Transverse colon (tissue), 4 donors: ENCODE data around the gene NPLOC4. TPM values are rescaled to one million over a fixed set of nuclear protein-coding genes. Genes with fewer than 3 reads are reported as not detected.
A peak's percentile ranks its signal among the peaks of the same experiment; 100 is the strongest.

ENCODE experiments used
- DNase-seq: peaks from one replicate; pipeline ENCODE4 v3.0.0-alpha.2; 2019
- H3K27ac ChIP-seq, 4 donors: fragments of 200-600 bp; sonication (generic); 2 replicates each; pipeline ENCODE4 v1.5.1; 2016 to 2018; ENCODE audit warnings: inconsistent platforms in 4 of 4
- H3K27me3 ChIP-seq: fragments of 200-600 bp; sonication (generic); 2 replicates; pipeline ENCODE4 v1.5.1; 2017; ENCODE audit warnings: inconsistent platforms
- H3K36me3 ChIP-seq, 4 donors: fragments of 200-600 bp; sonication (generic); 2 replicates each; pipeline ENCODE4 v1.5.1; 2017 to 2019; ENCODE audit warnings: inconsistent platforms in 4 of 4
- H3K4me1 ChIP-seq, 4 donors: fragments of 200-600 bp; sonication (generic); 2 replicates each; pipeline ENCODE4 v1.5.1; 2017 to 2020; ENCODE audit warnings: inconsistent platforms in 4 of 4
- H3K4me3 ChIP-seq, 4 donors: fragments of 200-600 bp; sonication (generic); 1 replicate in 1 of 4; 2 replicates in 3 of 4; pipeline versions ENCODE4 v1.5.1 to v1.6.1; 2017 to 2019; ENCODE audit warnings: inconsistent platforms in 4 of 4
- H3K9me3 ChIP-seq, 2 donors: fragments of 200-600 bp; sonication (generic); 2 replicates each; pipeline ENCODE4 v1.5.1; 2017 to 2019; ENCODE audit warnings: inconsistent platforms in 2 of 2
- EP300 ChIP-seq: sonication (generic); formaldehyde crosslinking; IDR thresholded peaks from one replicate; pipeline ENCODE4 v1.6.1; 2017; ENCODE audit warnings: antibody characterized with exemption, low read depth
- POLR2A ChIP-seq: fragments of 450-650 bp; IDR thresholded peaks from one replicate; pipeline ENCODE4 v1.6.1; 2016; ENCODE audit warnings: antibody characterized with exemption, mild to moderate bottlenecking, moderate library complexity
- POLR2AphosphoS5 ChIP-seq, 3 donors: sonication (generic); formaldehyde crosslinking; IDR thresholded peaks; one replicate each; pipeline ENCODE4 v1.6.1; 2016; ENCODE audit warnings: antibody characterized with exemption in 3 of 3
- WGBS, 2 donors: methylation state at CpG; one replicate each; pipeline ENCODE4 v1.1.5; 2018; ENCODE audit warnings: low coverage in 1 of 2; 5-methylcytosine and 5-hydroxymethylcytosine counted together
- in situ Hi-C, 4 donors: fragments of 200-750 bp; cut with MboI; loops; one replicate each; pipeline versions ENCODE4 v1.15.0 to v1.15.1; 2017; ENCODE audit warnings: low sequenced_read_pairs in 3 of 4, low pct_ligation_motif_present in 1 of 4, low pct_unique_long_range_greater_than_20kb in 1 of 4
- intact Hi-C: fragments of 100-400 bp; cut with DNase I; formaldehyde crosslinking; loops from one replicate; pipeline ENCODE4 v1.15.1; 2023; ENCODE audit warnings: low total_unique reads
- total RNA-seq, 4 donors: library from RNA; depleted of rRNA; stranded (reverse); fragments of >200 nt; gene quantifications; one replicate each; pipeline ENCODE4 v1.1.0, GENCODE V29; 2016
- TF ChIP-seq, protein P1 (sequence below), 5 experiments: fragments of 200-600 bp in 3 of 5; fragments of 450-650 bp in 2 of 5; sonication (generic) in 3 of 5; IDR thresholded peaks; 1 replicate in 2 of 5; 2 replicates in 3 of 5; pipeline ENCODE4 v1.5.1; 2016 to 2017; ENCODE audit warnings: antibody characterized with exemption in 5 of 5, inconsistent platforms in 3 of 5, mild to moderate bottlenecking in 2 of 5, moderate library complexity in 1 of 5

NPLOC4 gene
- total RNA-seq, 4 donors from 2014 or later: 59.9 to 323 (median 84.6) TPM

GRCh38 chr17:81570964-81571363 is 65.9 kb downstream of the NPLOC4 start:
- TF ChIP-seq, protein P1, sequence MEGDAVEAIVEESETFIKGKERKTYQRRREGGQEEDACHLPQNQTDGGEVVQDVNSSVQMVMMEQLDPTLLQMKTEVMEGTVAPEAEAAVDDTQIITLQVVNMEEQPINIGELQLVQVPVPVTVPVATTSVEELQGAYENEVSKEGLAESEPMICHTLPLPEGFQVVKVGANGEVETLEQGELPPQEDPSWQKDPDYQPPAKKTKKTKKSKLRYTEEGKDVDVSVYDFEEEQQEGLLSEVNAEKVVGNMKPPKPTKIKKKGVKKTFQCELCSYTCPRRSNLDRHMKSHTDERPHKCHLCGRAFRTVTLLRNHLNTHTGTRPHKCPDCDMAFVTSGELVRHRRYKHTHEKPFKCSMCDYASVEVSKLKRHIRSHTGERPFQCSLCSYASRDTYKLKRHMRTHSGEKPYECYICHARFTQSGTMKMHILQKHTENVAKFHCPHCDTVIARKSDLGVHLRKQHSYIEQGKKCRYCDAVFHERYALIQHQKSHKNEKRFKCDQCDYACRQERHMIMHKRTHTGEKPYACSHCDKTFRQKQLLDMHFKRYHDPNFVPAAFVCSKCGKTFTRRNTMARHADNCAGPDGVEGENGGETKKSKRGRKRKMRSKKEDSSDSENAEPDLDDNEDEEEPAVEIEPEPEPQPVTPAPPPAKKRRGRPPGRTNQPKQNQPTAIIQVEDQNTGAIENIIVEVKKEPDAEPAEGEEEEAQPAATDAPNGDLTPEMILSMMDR (IDR thresholded peaks at IDR 0.05): no peak
- TF ChIP-seq POLR2A (no peak), EP300 (no peak), POLR2AphosphoS5 (IDR thresholded peaks at IDR 0.05) (no peak)
- Histone ChIP-seq H3K9me3 (no peaks in the 10 kb centered on the region), H3K27ac (no peak overlapping the region), H3K4me1 (peaks cover 13 to 30% (median 26%) of the 10 kb centered on the region in 4 donors), H3K27me3 (no peaks in the 10 kb centered on the region), H3K36me3 (peaks cover 0 to 28% (median 8%) of the 10 kb centered on the region in 4 donors), H3K4me3 (no peak overlapping the region)
- in situ Hi-C loops (no loop called here), intact Hi-C loops (no loop called here)
- WGBS, 2 donors: 65 to 100% methylated on average over 1 to 11 of the region's 11 CpGs
- DNase-seq: no peak

DNA sequence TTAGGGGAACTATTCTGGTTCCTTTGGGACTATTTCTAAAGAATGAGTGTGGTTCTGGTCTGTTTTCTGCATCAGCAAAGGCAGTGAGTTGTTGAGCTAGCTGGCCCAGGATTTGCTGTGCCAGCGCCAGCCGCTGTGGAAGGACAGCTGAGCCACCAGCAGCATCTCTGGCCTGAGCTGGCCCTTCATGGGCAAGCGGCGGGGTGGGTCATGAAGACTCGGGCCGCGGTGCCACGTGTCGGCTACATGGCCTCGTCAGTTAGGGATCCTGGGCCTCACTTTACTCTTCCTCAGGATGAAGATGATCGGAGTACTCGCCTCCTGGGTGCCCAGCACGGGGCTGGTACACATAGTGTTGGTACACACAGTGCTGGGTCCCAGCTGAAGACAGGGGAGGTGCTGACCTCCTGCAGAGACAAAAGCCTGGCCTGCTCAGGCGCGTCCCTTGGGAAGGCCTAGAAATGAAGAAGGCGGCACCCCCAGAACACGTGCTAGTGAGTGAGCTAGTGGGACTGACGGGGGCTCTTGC is 66.9 kb downstream of the NPLOC4 start:
- H3K36me3 ChIP-seq: peaks cover 0 to 32% (median 12%) of the 10 kb centered on the region in 4 donors
- TF ChIP-seq, protein P1 (IDR thresholded peaks at IDR 0.05): no peak
- TF ChIP-seq POLR2AphosphoS5 (IDR thresholded peaks at IDR 0.05) (no peak), EP300 (no peak), POLR2A (no peak)
- H3K27me3 ChIP-seq: no peaks in the 10 kb centered on the region
- no peaks in the 10 kb centered on the region for H3K9me3 ChIP-seq
- peaks cover 21 to 38% (median 32%) of the 10 kb centered on the region in 4 donors for H3K4me1 ChIP-seq
- DNase-seq: no peak
- H3K4me3 ChIP-seq: no peak overlapping the region
- no peak overlapping the region for H3K27ac ChIP-seq
- WGBS, 2 donors: 93% methylated on average over 18 of the region's 18 CpGs; no CpG with 5 or more reads in 1 of the 2 donors
- intact Hi-C loops (no loop called here), in situ Hi-C loops (no loop called here)

- Histone ChIP-seq H3K27ac (peak overlapping the region; percentile 78 to 91 (median 84)), H3K4me1 (peaks cover 21 to 36% (median 31%) of the 10 kb centered on the region in 4 donors), H3K9me3 (no peaks in the 10 kb centered on the region), H3K27me3 (no peaks in the 10 kb centered on the region), H3K36me3 (peaks cover 0 to 48% (median 17%) of the 10 kb centered on the region in 4 donors), H3K4me3 (no peak overlapping the region)
- in situ Hi-C loops (no loop called here), intact Hi-C loops (no loop called here)
- 88 to 91% methylated on average over 6 to 10 of the region's 10 CpGs for WGBS, 2 donors
- DNase-seq: no peak
- TF ChIP-seq POLR2AphosphoS5 (IDR thresholded peaks at IDR 0.05) (no peak), EP300 (no peak), POLR2A (no peak)
- TF ChIP-seq, protein P1 (IDR thresholded peaks at IDR 0.05): no peak
These were observed 68.5 kb downstream of the NPLOC4 start for GRCh38 chr17:81568416-81568815.

DNA sequence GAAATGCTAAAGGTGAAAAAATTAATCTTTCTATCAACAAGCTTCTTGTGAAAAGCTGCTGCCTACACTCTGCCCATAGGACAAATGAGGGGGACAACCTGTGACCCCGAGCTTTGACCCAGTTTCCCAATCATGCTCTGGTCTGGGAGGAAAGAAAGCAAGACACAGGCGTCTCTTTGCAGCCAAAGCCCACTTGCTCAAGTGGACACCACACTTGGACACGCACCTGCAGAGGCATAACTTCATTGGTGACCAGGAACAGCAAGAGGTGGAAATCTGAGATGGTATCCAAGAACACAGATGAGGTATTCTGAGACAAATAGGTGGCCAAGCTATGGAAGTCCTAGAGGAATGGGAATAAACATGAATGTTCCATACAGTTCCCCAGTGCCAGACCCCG is 69.7 kb downstream of the NPLOC4 start:
- H3K36me3 ChIP-seq: peaks cover 0 to 54% (median 21%) of the 10 kb centered on the region in 4 donors
- TF ChIP-seq POLR2AphosphoS5 (IDR thresholded peaks at IDR 0.05): no peak
- no peak for TF ChIP-seq POLR2A
- TF ChIP-seq, protein P1 (IDR thresholded peaks at IDR 0.05): no peak
- TF ChIP-seq EP300: no peak
- no peaks in the 10 kb centered on the region for H3K9me3 ChIP-seq
- 20 to 47% methylated on average over 1 to 4 of the region's 4 CpGs for WGBS, 2 donors
- intact Hi-C loops (no loop called here), in situ Hi-C loops (no loop called here)
- peak overlapping the region; percentile 78 to 91 (median 84) for H3K27ac ChIP-seq
- peaks cover 21 to 36% (median 31%) of the 10 kb centered on the region in 4 donors for H3K4me1 ChIP-seq
- no peaks in the 10 kb centered on the region for H3K27me3 ChIP-seq
- peak overlapping the region in 1 of 4 donors; percentile 28 for H3K4me3 ChIP-seq
- DNase-seq: no peak
